HepG2 (cell line): ENCODE data around the gene MC1R. TPM values are rescaled to one million over a fixed set of nuclear protein-coding genes. Genes with fewer than 3 reads are reported as not detected.

ENCODE experiments used
- ATF7-NPFF ChIP-seq: sonication (generic); formaldehyde crosslinking; IDR thresholded peaks from 2 replicates; pipeline ENCODE4 v1.8.1; 2023; ENCODE audit warnings: mild to moderate bottlenecking, low read depth, missing genetic modification reagents, moderate library complexity
- CCAR2 ChIP-seq: fragments of 200-400 bp; formaldehyde crosslinking; optimal IDR thresholded peaks from 2 replicates; pipeline ENCODE3; 2018; ENCODE audit warnings: low read depth, mild to moderate bottlenecking, low read length, moderate library complexity
- IRF2 ChIP-seq: IDR thresholded peaks from 2 replicates; pipeline ENCODE4 v1.6.1; 2018; ENCODE audit warnings: missing genetic modification reagents, missing compliant biosample characterization
- MEF2D ChIP-seq: sonication (generic); formaldehyde crosslinking; IDR thresholded peaks from 2 replicates; pipeline ENCODE4 v1.5.1; 2020; ENCODE audit warnings: mild to moderate bottlenecking, missing genetic modification reagents
- SALL2 ChIP-seq: sonication (generic); formaldehyde crosslinking; IDR thresholded peaks from 2 replicates; pipeline ENCODE4 v1.8.1; 2023; ENCODE audit warnings: mild to moderate bottlenecking, missing genetic modification reagents, inconsistent platforms
- SETDB1 ChIP-seq: sonication (generic); formaldehyde crosslinking; IDR thresholded peaks from 2 replicates; pipeline ENCODE4 v1.5.1; 2020; ENCODE audit warnings: missing genetic modification reagents, mild to moderate bottlenecking, borderline replicate concordance
- SOX5 ChIP-seq: IDR thresholded peaks from 2 replicates; pipeline ENCODE4 v1.6.1; 2016; ENCODE audit warnings: borderline replicate concordance
- STAG1 ChIP-seq: sonication (generic); formaldehyde crosslinking; IDR thresholded peaks from 2 replicates; pipeline ENCODE4 v1.4.0; 2020; ENCODE audit warnings: missing genetic modification reagents
- TAF15 ChIP-seq: fragments of 200-400 bp; formaldehyde crosslinking; IDR thresholded peaks from one replicate; pipeline ENCODE4 v1.6.1; 2018; ENCODE audit warnings: mild to moderate bottlenecking, low read depth, low read length; ENCODE audit not compliant: poor library complexity, severe bottlenecking
- WIZ ChIP-seq: sonication (generic); formaldehyde crosslinking; IDR thresholded peaks from 2 replicates; pipeline ENCODE4 v1.5.1; 2020; ENCODE audit warnings: mild to moderate bottlenecking, missing genetic modification reagents
- ZBTB7B ChIP-seq: sonication (generic); formaldehyde crosslinking; IDR thresholded peaks from 2 replicates; pipeline ENCODE4 v1.4.0; 2020; ENCODE audit warnings: missing genetic modification reagents
- ZNF761 ChIP-seq: sonication (generic); formaldehyde crosslinking; conservative IDR thresholded peaks from 2 replicates; pipeline ENCODE4 v1.4.0; 2020; ENCODE audit warnings: mild to moderate bottlenecking, missing genetic modification reagents
- polyA plus RNA-seq, 8 experiments: library from polyadenylated mRNA; depleted of rRNA in 3 of 8; stranded (reverse) in 7 of 8; unstranded in 1 of 8; fragments of >200 nt; fragmentation: Illumina TruSeq in 4 of 8; extraction: Trizol in 4 of 8; gene quantifications; 2 replicates each; pipeline versions ENCODE4 v1.2.1 to v1.2.3, GENCODE V29; 2011 to 2016; ENCODE audit warnings: low read depth in 4 of 8, missing spikeins in 1 of 8, mixed read lengths in 1 of 8; ENCODE audit not compliant: insufficient read depth in 1 of 8
- total RNA-seq, 5 experiments: library from RNA; depleted of rRNA; stranded (reverse); fragments of >200 nt; fragmentation: Illumina TruSeq; extraction: Trizol; gene quantifications; 2 replicates each; pipeline ENCODE4 v1.2.3, GENCODE V29; 2016; ENCODE audit warnings: low read depth in 1 of 5
- TF ChIP-seq, protein P1 (sequence below): sonication (generic); formaldehyde crosslinking; IDR thresholded peaks from 2 replicates; pipeline ENCODE4 v1.8.1; 2022; ENCODE audit warnings: low read depth, mild to moderate bottlenecking, missing genetic modification reagents
- TF ChIP-seq, protein P2 (sequence below): sonication (generic); formaldehyde crosslinking; IDR thresholded peaks from 2 replicates; pipeline ENCODE4 v1.4.0; 2020; ENCODE audit warnings: missing genetic modification reagents
- TF ChIP-seq, protein P3 (sequence below): sonication (generic); formaldehyde crosslinking; IDR thresholded peaks from 2 replicates; pipeline ENCODE4 v1.4.0; 2020; ENCODE audit warnings: missing genetic modification reagents
- TF ChIP-seq, protein P4 (sequence below): sonication (generic); formaldehyde crosslinking; IDR thresholded peaks from 2 replicates; pipeline ENCODE4 v1.4.0; 2020; ENCODE audit warnings: missing genetic modification reagents
- TF ChIP-seq, protein P5 (sequence below): sonication (generic); formaldehyde crosslinking; IDR thresholded peaks from 2 replicates; pipeline ENCODE4 v1.9.0; 2022; ENCODE audit warnings: low read depth, missing genetic modification reagents

Gene MC1R
- total and polyA plus RNA-seq, 2 of the 13 experiments (the other 11 are each of a cell fraction or from before 2014, with no cell fraction given), result 9.1 to 14.8 TPM

DNA sequence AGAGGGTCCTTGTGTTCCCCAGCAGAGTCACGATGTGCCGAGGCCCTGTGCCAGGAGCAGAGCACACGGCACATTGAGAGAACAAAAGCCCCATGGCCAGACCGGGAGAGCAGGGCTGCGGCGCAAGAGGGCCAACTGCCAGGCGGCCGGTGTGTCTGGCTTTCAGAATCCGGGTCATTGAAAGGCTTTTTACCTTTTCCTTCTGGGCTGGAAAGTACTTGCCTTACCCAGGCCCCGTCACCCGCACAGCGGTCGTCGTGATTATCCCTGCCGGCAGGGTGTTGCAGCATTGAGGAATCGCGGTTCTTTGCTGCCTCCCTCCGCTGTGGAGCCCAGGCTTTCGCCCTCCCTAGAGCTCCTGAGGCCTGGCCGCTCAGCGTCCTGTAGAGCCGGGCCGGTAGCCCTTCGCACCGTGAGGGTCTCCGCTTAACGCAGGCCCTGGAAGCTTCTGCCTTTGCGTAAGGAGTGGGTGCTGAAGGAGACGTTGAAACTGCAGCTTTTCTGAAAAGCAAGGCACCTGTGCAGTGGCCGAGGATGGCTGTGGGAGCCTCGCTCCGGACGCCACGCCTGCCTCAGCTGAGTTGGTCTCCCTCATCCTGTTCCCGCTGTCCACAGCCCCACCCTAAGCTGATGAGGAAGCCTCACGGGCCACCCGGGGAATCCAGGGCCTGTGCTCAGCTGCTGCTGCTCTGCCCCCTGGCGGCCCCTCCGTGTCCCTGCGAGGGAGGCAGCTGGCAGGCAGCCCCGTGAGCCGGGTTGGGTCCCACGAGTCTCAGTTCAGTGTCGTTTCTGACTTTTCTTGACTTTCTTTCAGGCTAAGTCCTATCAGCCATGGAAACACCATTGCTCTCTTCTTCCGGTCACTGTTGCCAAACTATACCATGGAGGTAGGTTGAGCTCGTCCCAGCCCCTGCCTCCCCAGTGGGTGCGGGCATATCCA is 8.6 kb upstream of the MC1R start (continued):
- TF ChIP-seq, protein P1, sequence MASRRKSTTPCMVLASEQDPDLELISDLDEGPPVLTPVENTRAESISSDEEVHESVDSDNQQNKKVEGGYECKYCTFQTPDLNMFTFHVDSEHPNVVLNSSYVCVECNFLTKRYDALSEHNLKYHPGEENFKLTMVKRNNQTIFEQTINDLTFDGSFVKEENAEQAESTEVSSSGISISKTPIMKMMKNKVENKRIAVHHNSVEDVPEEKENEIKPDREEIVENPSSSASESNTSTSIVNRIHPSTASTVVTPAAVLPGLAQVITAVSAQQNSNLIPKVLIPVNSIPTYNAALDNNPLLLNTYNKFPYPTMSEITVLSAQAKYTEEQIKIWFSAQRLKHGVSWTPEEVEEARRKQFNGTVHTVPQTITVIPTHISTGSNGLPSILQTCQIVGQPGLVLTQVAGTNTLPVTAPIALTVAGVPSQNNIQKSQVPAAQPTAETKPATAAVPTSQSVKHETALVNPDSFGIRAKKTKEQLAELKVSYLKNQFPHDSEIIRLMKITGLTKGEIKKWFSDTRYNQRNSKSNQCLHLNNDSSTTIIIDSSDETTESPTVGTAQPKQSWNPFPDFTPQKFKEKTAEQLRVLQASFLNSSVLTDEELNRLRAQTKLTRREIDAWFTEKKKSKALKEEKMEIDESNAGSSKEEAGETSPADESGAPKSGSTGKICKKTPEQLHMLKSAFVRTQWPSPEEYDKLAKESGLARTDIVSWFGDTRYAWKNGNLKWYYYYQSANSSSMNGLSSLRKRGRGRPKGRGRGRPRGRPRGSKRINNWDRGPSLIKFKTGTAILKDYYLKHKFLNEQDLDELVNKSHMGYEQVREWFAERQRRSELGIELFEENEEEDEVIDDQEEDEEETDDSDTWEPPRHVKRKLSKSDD (CRISPR knock-in tag), result 0 out of 2 replicates have a peak, but pooled peaks have one; percentile 52
- TF ChIP-seq TAF15, result peak; percentile 16
- TF ChIP-seq, protein P2, sequence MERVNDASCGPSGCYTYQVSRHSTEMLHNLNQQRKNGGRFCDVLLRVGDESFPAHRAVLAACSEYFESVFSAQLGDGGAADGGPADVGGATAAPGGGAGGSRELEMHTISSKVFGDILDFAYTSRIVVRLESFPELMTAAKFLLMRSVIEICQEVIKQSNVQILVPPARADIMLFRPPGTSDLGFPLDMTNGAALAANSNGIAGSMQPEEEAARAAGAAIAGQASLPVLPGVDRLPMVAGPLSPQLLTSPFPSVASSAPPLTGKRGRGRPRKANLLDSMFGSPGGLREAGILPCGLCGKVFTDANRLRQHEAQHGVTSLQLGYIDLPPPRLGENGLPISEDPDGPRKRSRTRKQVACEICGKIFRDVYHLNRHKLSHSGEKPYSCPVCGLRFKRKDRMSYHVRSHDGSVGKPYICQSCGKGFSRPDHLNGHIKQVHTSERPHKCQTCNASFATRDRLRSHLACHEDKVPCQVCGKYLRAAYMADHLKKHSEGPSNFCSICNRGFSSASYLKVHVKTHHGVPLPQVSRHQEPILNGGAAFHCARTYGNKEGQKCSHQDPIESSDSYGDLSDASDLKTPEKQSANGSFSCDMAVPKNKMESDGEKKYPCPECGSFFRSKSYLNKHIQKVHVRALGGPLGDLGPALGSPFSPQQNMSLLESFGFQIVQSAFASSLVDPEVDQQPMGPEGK (CRISPR knock-in tag), result peak; percentile 55
- 0 out of 2 replicates have a peak, but pooled peaks have one; percentile 49 for TF ChIP-seq MEF2D (CRISPR knock-in tag)
- TF ChIP-seq ZBTB7B, result peak; percentile 28; the same call in 1 of the 2 replicates
- peak; percentile 63; the same call in 1 of the 2 replicates for TF ChIP-seq ATF7-NPFF
- TF ChIP-seq SETDB1 (CRISPR knock-in tag), result no peak
- no peak for TF ChIP-seq SOX5
- TF ChIP-seq, protein P3, sequence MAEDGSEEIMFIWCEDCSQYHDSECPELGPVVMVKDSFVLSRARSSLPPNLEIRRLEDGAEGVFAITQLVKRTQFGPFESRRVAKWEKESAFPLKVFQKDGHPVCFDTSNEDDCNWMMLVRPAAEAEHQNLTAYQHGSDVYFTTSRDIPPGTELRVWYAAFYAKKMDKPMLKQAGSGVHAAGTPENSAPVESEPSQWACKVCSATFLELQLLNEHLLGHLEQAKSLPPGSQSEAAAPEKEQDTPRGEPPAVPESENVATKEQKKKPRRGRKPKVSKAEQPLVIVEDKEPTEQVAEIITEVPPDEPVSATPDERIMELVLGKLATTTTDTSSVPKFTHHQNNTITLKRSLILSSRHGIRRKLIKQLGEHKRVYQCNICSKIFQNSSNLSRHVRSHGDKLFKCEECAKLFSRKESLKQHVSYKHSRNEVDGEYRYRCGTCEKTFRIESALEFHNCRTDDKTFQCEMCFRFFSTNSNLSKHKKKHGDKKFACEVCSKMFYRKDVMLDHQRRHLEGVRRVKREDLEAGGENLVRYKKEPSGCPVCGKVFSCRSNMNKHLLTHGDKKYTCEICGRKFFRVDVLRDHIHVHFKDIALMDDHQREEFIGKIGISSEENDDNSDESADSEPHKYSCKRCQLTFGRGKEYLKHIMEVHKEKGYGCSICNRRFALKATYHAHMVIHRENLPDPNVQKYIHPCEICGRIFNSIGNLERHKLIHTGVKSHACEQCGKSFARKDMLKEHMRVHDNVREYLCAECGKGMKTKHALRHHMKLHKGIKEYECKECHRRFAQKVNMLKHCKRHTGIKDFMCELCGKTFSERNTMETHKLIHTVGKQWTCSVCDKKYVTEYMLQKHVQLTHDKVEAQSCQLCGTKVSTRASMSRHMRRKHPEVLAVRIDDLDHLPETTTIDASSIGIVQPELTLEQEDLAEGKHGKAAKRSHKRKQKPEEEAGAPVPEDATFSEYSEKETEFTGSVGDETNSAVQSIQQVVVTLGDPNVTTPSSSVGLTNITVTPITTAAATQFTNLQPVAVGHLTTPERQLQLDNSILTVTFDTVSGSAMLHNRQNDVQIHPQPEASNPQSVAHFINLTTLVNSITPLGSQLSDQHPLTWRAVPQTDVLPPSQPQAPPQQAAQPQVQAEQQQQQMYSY (CRISPR knock-in tag), result no peak
- 0 out of 2 replicates have a peak, but pooled peaks have one; percentile 48 for TF ChIP-seq ZNF761
- TF ChIP-seq STAG1 (CRISPR knock-in tag), result peak; percentile 73
- TF ChIP-seq, protein P4, sequence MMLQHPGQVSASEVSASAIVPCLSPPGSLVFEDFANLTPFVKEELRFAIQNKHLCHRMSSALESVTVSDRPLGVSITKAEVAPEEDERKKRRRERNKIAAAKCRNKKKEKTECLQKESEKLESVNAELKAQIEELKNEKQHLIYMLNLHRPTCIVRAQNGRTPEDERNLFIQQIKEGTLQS, result peak; percentile 46; the same call in 1 of the 2 replicates
- TF ChIP-seq WIZ (CRISPR knock-in tag), result peak; percentile 66; the same call in 1 of the 2 replicates
- TF ChIP-seq CCAR2, result peak; percentile 24
- TF ChIP-seq, protein P5, sequence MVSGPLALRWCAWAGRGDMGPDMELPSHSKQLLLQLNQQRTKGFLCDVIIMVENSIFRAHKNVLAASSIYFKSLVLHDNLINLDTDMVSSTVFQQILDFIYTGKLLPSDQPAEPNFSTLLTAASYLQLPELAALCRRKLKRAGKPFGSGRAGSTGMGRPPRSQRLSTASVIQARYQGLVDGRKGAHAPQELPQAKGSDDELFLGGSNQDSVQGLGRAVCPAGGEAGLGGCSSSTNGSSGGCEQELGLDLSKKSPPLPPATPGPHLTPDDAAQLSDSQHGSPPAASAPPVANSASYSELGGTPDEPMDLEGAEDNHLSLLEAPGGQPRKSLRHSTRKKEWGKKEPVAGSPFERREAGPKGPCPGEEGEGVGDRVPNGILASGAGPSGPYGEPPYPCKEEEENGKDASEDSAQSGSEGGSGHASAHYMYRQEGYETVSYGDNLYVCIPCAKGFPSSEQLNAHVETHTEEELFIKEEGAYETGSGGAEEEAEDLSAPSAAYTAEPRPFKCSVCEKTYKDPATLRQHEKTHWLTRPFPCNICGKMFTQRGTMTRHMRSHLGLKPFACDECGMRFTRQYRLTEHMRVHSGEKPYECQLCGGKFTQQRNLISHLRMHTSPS (CRISPR knock-in tag), result peak; percentile 24; the same call in 1 of the 2 replicates
- TF ChIP-seq SALL2 (CRISPR knock-in tag), result peak; percentile 36; the same call in 1 of the 2 replicates
- 0 out of 2 replicates have a peak, but pooled peaks have one; percentile 34 for TF ChIP-seq IRF2 (CRISPR knock-in tag)
